ENCODE results near the gene NUDT5. TPM values are rescaled to one million over a fixed set of nuclear protein-coding genes. Genes with fewer than 3 reads are reported as not detected.

NUDT5 gene
- polyA plus RNA-seq, 3 donors, result 28.3 to 51.1 (median 43.7) TPM

GRCh38 chr10:12121673-12122072 lies 74.0 kb downstream of the NUDT5 start:
- Histone ChIP-seq H2AFZ (ENCODE audit: insufficient read depth, low read depth, low read length, poor library complexity, severe bottlenecking) (no peak overlapping the region), H3K9me3 (replicated peaks in 1 of 2; ENCODE audit: control insufficient read depth in 1 of 2, insufficient read depth in 1 of 2, low read length in 2 of 2) (no peaks in the 10 kb centered on the region), H3K4me3 (replicated peaks in 1 of 3; ENCODE audit: low read depth in 2 of 3, low read length in 3 of 3) (no peak overlapping the region), H3K4me1 (ENCODE audit: control insufficient read depth in 1 of 2, insufficient read depth in 2 of 2, low read length in 2 of 2) (no peaks in the 10 kb centered on the region), H3K27ac (ENCODE audit: low read depth in 1 of 2, low read length in 2 of 2) (no peak overlapping the region), H3K4me2 (replicated peaks; ENCODE audit: extremely low read depth, low read length, poor library complexity, severe bottlenecking) (no peak overlapping the region), H3K79me2 (ENCODE audit: insufficient read depth, low read length) (no peaks in the 10 kb centered on the region), H4K20me1 (ENCODE audit: insufficient read depth, low read length) (no peaks in the 10 kb centered on the region), H3K36me3 (replicated peaks in 1 of 2; ENCODE audit: control insufficient read depth in 1 of 2, insufficient read depth in 2 of 2, low read length in 2 of 2) (peaks cover 39 to 64% of the 10 kb centered on the region in 2 donors), H3K27me3 (ENCODE audit: control insufficient read depth in 2 of 2, insufficient read depth in 2 of 2, low read length in 2 of 2) (no peaks in the 10 kb centered on the region), H3K9ac (ENCODE audit: insufficient read depth, low read length, poor library complexity, severe bottlenecking) (no peak overlapping the region)
- TF ChIP-seq CTCF (IDR thresholded peaks at IDR 0.05), result no peak
- H3K4me1 Mint-ChIP-seq, result no peaks in the 10 kb centered on the region
- no peak overlapping the region for H3K4me3 Mint-ChIP-seq
- H3K27me3 Mint-ChIP-seq (ENCODE audit: low read depth in 3 of 3), result no peaks in the 10 kb centered on the region
- peaks cover 0 to 4% (median 1%) of the 10 kb centered on the region in 7 donors for H3K9me3 Mint-ChIP-seq
- H3K36me3 Mint-ChIP-seq, result peaks cover 55 to 72% of the 10 kb centered on the region in 2 donors
- H3K27ac Mint-ChIP-seq, result no peak overlapping the region
- WGBS (ENCODE audit: insufficient coverage), result 93% methylated on average over 3 of the region's 4 CpGs
- intact Hi-C loops (cut with micrococcal nuclease), result no loop called here
- DNase-seq, result no peak

Small RNA genes lying within 50 kb of the gene (small RNA-seq; reads per million reads assigned to genes)
- gene MIR548AK (ENCODE audit: insufficient read length, low read depth) (not detected), gene RNU6-88P (ENCODE audit: insufficient read length, low read depth) (not detected)

Other genes starting within 250 kb of the NUDT5 start
- 1 to 10 TPM; 2.7 to 6.7 (median 4.3) TPM for gene UPF2, start 153.1 kb downstream of the NUDT5 start, polyA plus RNA-seq
- gene DHTKD1, start 126.9 kb downstream of the NUDT5 start, polyA plus RNA-seq, result 10 to 100 TPM in 2 of 3 donors, 1 to 10 TPM in 1; 7.0 to 12.1 (median 11.2) TPM
- gene SEC61A2, start 66.2 kb downstream of the NUDT5 start, polyA plus RNA-seq, result 1 to 10 TPM in 1 of 3 donors, under 1 TPM in 2; 0.30 to 3.4 (median 0.98) TPM
- 10 to 100 TPM; 38.2 to 78.7 (median 76.0) TPM for gene CDC123, start 297 bp upstream of the NUDT5 start, polyA plus RNA-seq
- 10 to 100 TPM in 1 of 3 donors, 1 to 10 TPM in 2; 6.7 to 11.8 (median 7.1) TPM for gene CAMK1D, start 153.7 kb upstream of the NUDT5 start, polyA plus RNA-seq

Data from CD14-positive monocyte (primary cell).